ENCODE results near the gene TTC28.

GRCh38 chr22:27935897-27936296 is 743.7 kb downstream of the TTC28 start:
- TF ChIP-seq POLR2A (IDR thresholded peaks at IDR 0.05; ENCODE audit: low read depth, low read length) (no peak), CTCF (IDR thresholded peaks at IDR 0.05; ENCODE audit: extremely low read depth in 1 of 2, insufficient read depth in 1 of 2, low read depth in 1 of 2, low read length in 2 of 2) (no peak), POLR2AphosphoS5 (IDR thresholded peaks at IDR 0.05; ENCODE audit: insufficient read depth, low read depth, low read length) (no peak)

All from endothelial cell of umbilical vein (primary cell).